Activated CD4-positive, alpha-beta T cell treated with anti-CD3 and anti-CD28 coated beads for 36 hours (primary cell): ENCODE measurements around the gene GIN1. TPM values are rescaled to one million over a fixed set of nuclear protein-coding genes. Genes with fewer than 3 reads are reported as not detected.

ENCODE experiments used
- ATAC-seq: fragments of 200-7000 bp; cut with Tn5 transposase; one replicate; pipeline ENCODE4 v1.10.0; 2021; ENCODE audit warnings: mild to moderate bottlenecking, moderate library complexity
- CTCF ChIA-PET: fragments of 350-600 bp; sonication (Branson Sonifier 250); formaldehyde crosslinking; loops from one replicate; lab custom pipeline; 2021; ENCODE audit warnings: antibody characterized with exemption; lab: Charles Lee
- POLR2A ChIA-PET: fragments of 350-600 bp; sonication (Branson Sonifier 250); formaldehyde crosslinking; loops from one replicate; lab custom pipeline; 2021; ENCODE audit warnings: antibody characterized with exemption, inconsistent platforms; lab: Charles Lee
- DNase-seq: peaks from one replicate; pipeline ENCODE4 v3.0.0-alpha.2; 2020
- H3K27ac Mint-ChIP-seq: one replicate; pipeline ENCODE4 v1.8.0; 2021; ENCODE audit warnings: mixed read lengths
- H3K27me3 Mint-ChIP-seq: one replicate; pipeline ENCODE4 v1.8.0; 2021; ENCODE audit warnings: mixed read lengths
- H3K36me3 Mint-ChIP-seq: one replicate; pipeline ENCODE4 v1.8.0; 2021; ENCODE audit warnings: low read depth, mixed read lengths
- H3K4me1 Mint-ChIP-seq: one replicate; pipeline ENCODE4 v1.8.0; 2021; ENCODE audit warnings: mixed read lengths
- H3K4me3 Mint-ChIP-seq: one replicate; pipeline ENCODE4 v1.8.0; 2021; ENCODE audit warnings: mild to moderate bottlenecking, moderate library complexity, mixed read lengths
- H3K9me3 Mint-ChIP-seq: one replicate; pipeline ENCODE4 v1.8.0; 2021; ENCODE audit warnings: low read depth, mixed read lengths
- intact Hi-C, 2 experiments: fragments of 100-400 bp; cut with DNase I in 1 of 2; cut with micrococcal nuclease in 1 of 2; formaldehyde crosslinking; loops; one replicate each; pipeline versions ENCODE4 v1.14.2 to v1.15.1; 2022 to 2024; cut with DNase I, micrococcal nuclease
- total RNA-seq, 2 experiments: library from RNA; stranded (reverse); gene quantifications; one replicate each; pipeline ENCODE4 v1.2.3, GENCODE V29; 2021

GIN1 gene
- total RNA-seq, 2 experiments from 2014 or later = 9.0 to 9.7 TPM

- Mint-ChIP-seq H3K4me1 (peaks cover 32% of the 10 kb centered on the region), H3K27me3 (no peaks in the 10 kb centered on the region), H3K9me3 (no peaks in the 10 kb centered on the region), H3K27ac (no peak overlapping the region), H3K4me3 (no peak overlapping the region), H3K36me3 (peaks cover 11% of the 10 kb centered on the region)
- DNase-seq = no peak
- POLR2A ChIA-PET = interaction anchor here (0.6 kb wide), 1 partner anchor 267 kb away, joined by 3 read pairs; no protein-coding TSS in a partner anchor
- peak; percentile 33 for ATAC-seq
- intact Hi-C loops = no loop called here
- CTCF ChIA-PET = interaction anchor here (0.6 to 1.2 kb wide), 6 partner anchors 11 to 596 kb away, joined by 3 read pairs; no protein-coding TSS in a partner anchor
Observed at GRCh38 chr5:103132684-103133083, 12.7 kb upstream of the GIN1 start.

- ATAC-seq (no peak), DNase-seq (no peak)
- POLR2A ChIA-PET = no interaction called here
- Mint-ChIP-seq H3K27ac (no peak overlapping the region), H3K4me3 (no peak overlapping the region), H3K4me1 (peaks cover 42% of the 10 kb centered on the region), H3K27me3 (no peaks in the 10 kb centered on the region), H3K9me3 (no peaks in the 10 kb centered on the region), H3K36me3 (peaks cover 16% of the 10 kb centered on the region)
- intact Hi-C loops = no loop called here
- CTCF ChIA-PET = interaction anchor here (0.6 to 5.2 kb wide), 4 partner anchors 9 to 447 kb away, joined by 4 to 34 read pairs (median 6); partner anchors contain the start of gene GIN1
Observed at GRCh38 chr5:103128202-103128601, 8.3 kb upstream of the GIN1 start.

GRCh38 chr5:103127292-103127817 is 7.4 kb upstream of the GIN1 start:
- DNase-seq (no peak), ATAC-seq (no peak)
- Mint-ChIP-seq H3K27ac (no peak overlapping the region), H3K27me3 (no peaks in the 10 kb centered on the region), H3K4me1 (peaks cover 44% of the 10 kb centered on the region), H3K36me3 (peaks cover 18% of the 10 kb centered on the region), H3K9me3 (no peaks in the 10 kb centered on the region), H3K4me3 (no peak overlapping the region)
- CTCF ChIA-PET = interaction anchor here (0.7 to 5.2 kb wide), 4 partner anchors 12 to 446 kb away, joined by 3 to 34 read pairs (median 4); no protein-coding TSS in a partner anchor
- intact Hi-C loops = no loop called here
- POLR2A ChIA-PET = no interaction called here

- Mint-ChIP-seq H3K27me3 (no peaks in the 10 kb centered on the region), H3K9me3 (no peaks in the 10 kb centered on the region), H3K36me3 (peaks cover 20% of the 10 kb centered on the region), H3K4me3 (no peak overlapping the region), H3K4me1 (peaks cover 52% of the 10 kb centered on the region), H3K27ac (no peak overlapping the region)
- ATAC-seq (no peak), DNase-seq (no peak)
- intact Hi-C loops = no loop called here
- ChIA-PET POLR2A (no interaction called here), CTCF (interaction anchor here (0.7 to 5.2 kb wide), 3 partner anchors 12 to 246 kb away, joined by 3 to 34 read pairs (median 3); no protein-coding TSS in a partner anchor)
Observed at GRCh38 chr5:103126557-103126956, 6.6 kb upstream of the GIN1 start.

GRCh38 chr5:103122242-103122641 is 2.3 kb upstream of the GIN1 start:
- Mint-ChIP-seq H3K27ac (no peak overlapping the region), H3K4me1 (peaks cover 42% of the 10 kb centered on the region), H3K4me3 (no peak overlapping the region), H3K9me3 (no peaks in the 10 kb centered on the region), H3K36me3 (peaks cover 15% of the 10 kb centered on the region), H3K27me3 (no peaks in the 10 kb centered on the region)
- CTCF ChIA-PET = interaction anchor here (0.6 kb wide), 1 partner anchor 461 kb away, joined by 3 read pairs; no protein-coding TSS in a partner anchor
- ATAC-seq = no peak
- intact Hi-C loops = loop anchor here (5.0 kb wide), 2 partner anchors 340 to 345 kb away; no protein-coding TSS in a partner anchor
- POLR2A ChIA-PET = no interaction called here
- DNase-seq = no peak

- Mint-ChIP-seq H3K9me3 (no peaks in the 10 kb centered on the region), H3K27me3 (no peaks in the 10 kb centered on the region), H3K36me3 (peaks cover 12% of the 10 kb centered on the region), H3K4me1 (peaks cover 38% of the 10 kb centered on the region), H3K27ac (peak overlapping the region; percentile 95), H3K4me3 (peak overlapping the region; percentile 76)
- intact Hi-C loops = loop anchor here (1.0 to 5.0 kb wide), 7 partner anchors 14 to 365 kb away; partner anchors contain the start of genes MACIR (in 2 of the 2) and PAM (in 1 of the 2)
- ChIA-PET CTCF (interaction anchor here (0.7 to 2.1 kb wide), 6 partner anchors 9 to 365 kb away, joined by 3 to 10 read pairs (median 4); partner anchors contain the start of gene PAM), POLR2A (interaction anchor here (1.0 to 1.5 kb wide), 3 partner anchors 138 to 365 kb away, joined by 3 to 10 read pairs (median 3); partner anchors contain the start of gene MACIR)
- DNase-seq = peak; percentile 19
- no peak for ATAC-seq
Observed at GRCh38 chr5:103120607-103121200, 766 bp upstream of the GIN1 start.

GRCh38 chr5:103119070-103119764 is 721 bp downstream of the GIN1 start:
- H3K36me3 Mint-ChIP-seq = peaks cover 7% of the 10 kb centered on the region
- no peaks in the 10 kb centered on the region for H3K27me3 Mint-ChIP-seq
- H3K27ac Mint-ChIP-seq = peak overlapping the region; percentile 95
- ChIA-PET CTCF (interaction anchor here (0.7 to 2.1 kb wide), 7 partner anchors 10 to 364 kb away, joined by 3 to 10 read pairs (median 4); partner anchors contain the start of gene PAM), POLR2A (interaction anchor here (0.5 to 1.5 kb wide), 5 partner anchors 139 to 363 kb away, joined by 3 to 10 read pairs (median 3); partner anchors contain the start of gene MACIR)
- intact Hi-C loops = no loop called here
- ATAC-seq = no peak
- DNase-seq = no peak
- peak overlapping the region; percentile 76 for H3K4me3 Mint-ChIP-seq
- no peaks in the 10 kb centered on the region for H3K9me3 Mint-ChIP-seq
- H3K4me1 Mint-ChIP-seq = peaks cover 36% of the 10 kb centered on the region

GRCh38 chr5:103117471-103117991 is 2.4 kb downstream of the GIN1 start:
- no peaks in the 10 kb centered on the region for H3K27me3 Mint-ChIP-seq
- DNase-seq (no peak), ATAC-seq (no peak)
- H3K4me3 Mint-ChIP-seq = no peak overlapping the region
- POLR2A ChIA-PET = no interaction called here
- intact Hi-C loops = no loop called here
- H3K36me3 Mint-ChIP-seq = peaks cover 2% of the 10 kb centered on the region
- peaks cover 35% of the 10 kb centered on the region for H3K4me1 Mint-ChIP-seq
- no peak overlapping the region for H3K27ac Mint-ChIP-seq
- H3K9me3 Mint-ChIP-seq = no peaks in the 10 kb centered on the region
- CTCF ChIA-PET = no interaction called here

- ChIA-PET CTCF (no interaction called here), POLR2A (no interaction called here)
- no peak for DNase-seq
- Mint-ChIP-seq H3K4me1 (peaks cover 46% of the 10 kb centered on the region), H3K36me3 (peaks cover 6% of the 10 kb centered on the region), H3K27me3 (no peaks in the 10 kb centered on the region), H3K4me3 (no peak overlapping the region), H3K9me3 (no peaks in the 10 kb centered on the region), H3K27ac (no peak overlapping the region)
- no peak for ATAC-seq
- intact Hi-C loops = no loop called here
Observed at GRCh38 chr5:103114440-103114839, 5.5 kb downstream of the GIN1 start.

GRCh38 chr5:103112910-103113309 is 7.0 kb downstream of the GIN1 start:
- Mint-ChIP-seq H3K4me3 (no peak overlapping the region), H3K9me3 (no peaks in the 10 kb centered on the region), H3K36me3 (peaks cover 6% of the 10 kb centered on the region), H3K27ac (no peak overlapping the region), H3K27me3 (no peaks in the 10 kb centered on the region), H3K4me1 (peaks cover 48% of the 10 kb centered on the region)
- ATAC-seq (no peak), DNase-seq (no peak)
- intact Hi-C loops = no loop called here
- ChIA-PET POLR2A (no interaction called here), CTCF (interaction anchor here (0.8 to 1.2 kb wide), 2 partner anchors 14 to 27 kb away, joined by 3 read pairs; no protein-coding TSS in a partner anchor)

- POLR2A ChIA-PET = no interaction called here
- H3K4me3 Mint-ChIP-seq = peak overlapping the region; percentile 48
- peaks cover 9% of the 10 kb centered on the region for H3K36me3 Mint-ChIP-seq
- DNase-seq (peak; percentile 9), ATAC-seq (peak; percentile 65)
- CTCF ChIA-PET = no interaction called here
- H3K27me3 Mint-ChIP-seq = no peaks in the 10 kb centered on the region
- H3K27ac Mint-ChIP-seq = peak overlapping the region; percentile 82
- H3K4me1 Mint-ChIP-seq = peaks cover 45% of the 10 kb centered on the region
- intact Hi-C loops = no loop called here
- H3K9me3 Mint-ChIP-seq = no peaks in the 10 kb centered on the region
Observed at GRCh38 chr5:103111468-103111867, 8.5 kb downstream of the GIN1 start.
